HG03175 (cell line): ENCODE data around the gene CCDC85A.

Experiments used
- ATAC-seq: cut with Tn5 transposase; IDR thresholded peaks from one replicate; pipeline ENCODE4 v1.9.1; 2021; ENCODE audit warnings: mild to moderate bottlenecking, moderate library complexity; ENCODE audit not compliant: unreplicated experiment

CCDC85A gene

DNA sequence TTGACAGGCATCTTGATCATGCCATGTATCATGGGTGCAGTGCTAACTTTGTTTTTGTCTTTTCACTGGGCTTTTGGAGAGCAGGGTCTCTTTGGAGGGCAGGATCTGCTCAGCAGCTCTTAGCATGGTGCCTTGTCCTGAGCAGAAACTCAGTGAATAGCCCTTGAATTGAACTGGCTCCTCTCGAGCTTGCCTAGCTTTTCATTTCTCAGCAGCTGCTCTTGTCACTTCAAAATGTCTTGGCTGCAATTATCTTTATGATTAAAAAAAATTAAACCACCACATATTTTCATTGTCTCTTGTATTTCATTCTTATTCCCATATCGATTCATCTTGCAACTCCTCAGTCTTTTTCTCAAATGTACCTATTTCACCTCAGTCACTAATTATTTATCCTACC is 50.5 kb downstream of the CCDC85A start:
- ATAC-seq: no peak

DNA sequence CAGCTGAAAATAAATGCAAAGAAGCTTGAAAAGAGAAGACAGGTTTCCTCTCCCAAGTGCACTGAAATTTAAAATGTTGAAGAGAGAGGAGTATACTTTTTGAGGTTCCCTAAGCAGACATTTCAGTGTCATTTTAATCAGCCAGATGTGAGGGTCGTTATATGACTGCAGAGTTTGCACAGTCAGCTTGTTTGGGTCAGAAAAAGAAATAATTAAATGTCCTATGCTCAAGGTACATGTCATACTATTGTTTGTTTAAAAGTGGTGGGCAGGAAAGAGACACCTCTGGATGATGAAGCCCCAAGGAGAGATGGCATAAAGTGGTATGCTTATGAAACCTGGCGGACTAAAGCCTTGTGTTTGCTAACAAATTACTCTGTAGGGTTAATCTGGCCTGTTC is 55.2 kb downstream of the CCDC85A start:
- ATAC-seq: no peak

DNA sequence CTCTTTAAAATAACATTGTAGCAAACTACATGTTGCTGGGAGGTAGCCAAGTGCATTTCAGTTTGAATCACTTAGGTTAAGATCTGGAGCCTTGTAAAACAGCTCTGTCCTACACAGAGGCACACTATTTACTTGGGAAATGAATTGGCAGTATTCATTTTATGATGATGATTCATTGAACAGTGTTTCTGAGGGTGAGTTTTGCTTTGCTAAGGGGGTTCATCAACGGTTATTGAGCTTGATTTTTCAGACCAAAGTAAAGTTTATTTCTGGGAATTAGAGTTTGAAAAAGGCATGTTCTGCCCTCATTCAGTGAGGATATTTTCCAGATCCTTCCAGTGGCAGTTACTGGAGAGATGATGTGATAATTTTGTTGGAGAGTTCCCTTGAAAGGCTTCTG is 55.6 kb downstream of the CCDC85A start:
- ATAC-seq: no peak

GRCh38 chr2:56240210-56240609 is 56.4 kb downstream of the CCDC85A start:
- ATAC-seq: no peak

DNA sequence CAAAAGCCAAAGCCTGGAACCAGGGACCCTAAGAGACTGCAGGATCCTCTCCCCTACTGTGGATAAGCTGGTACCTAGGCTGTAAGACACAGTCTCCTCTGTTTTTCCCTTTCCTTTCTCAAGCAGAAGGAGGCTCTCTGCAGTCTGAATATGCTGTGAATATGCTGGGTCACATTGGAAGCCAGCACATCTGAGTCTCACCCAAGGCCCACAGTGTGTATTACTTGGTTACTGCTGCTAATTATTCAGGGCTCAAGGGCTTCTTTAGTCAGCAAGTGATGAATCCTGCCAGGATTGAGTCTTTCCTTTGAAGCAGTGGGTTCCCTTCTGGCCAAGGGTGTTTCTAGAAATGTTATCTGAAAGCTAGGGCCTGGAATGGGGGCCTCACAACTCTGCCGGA is 60.7 kb downstream of the CCDC85A start:
- ATAC-seq: no peak

- no peak for ATAC-seq
These were observed 61.2 kb downstream of the CCDC85A start for GRCh38 chr2:56244911-56245530.

DNA sequence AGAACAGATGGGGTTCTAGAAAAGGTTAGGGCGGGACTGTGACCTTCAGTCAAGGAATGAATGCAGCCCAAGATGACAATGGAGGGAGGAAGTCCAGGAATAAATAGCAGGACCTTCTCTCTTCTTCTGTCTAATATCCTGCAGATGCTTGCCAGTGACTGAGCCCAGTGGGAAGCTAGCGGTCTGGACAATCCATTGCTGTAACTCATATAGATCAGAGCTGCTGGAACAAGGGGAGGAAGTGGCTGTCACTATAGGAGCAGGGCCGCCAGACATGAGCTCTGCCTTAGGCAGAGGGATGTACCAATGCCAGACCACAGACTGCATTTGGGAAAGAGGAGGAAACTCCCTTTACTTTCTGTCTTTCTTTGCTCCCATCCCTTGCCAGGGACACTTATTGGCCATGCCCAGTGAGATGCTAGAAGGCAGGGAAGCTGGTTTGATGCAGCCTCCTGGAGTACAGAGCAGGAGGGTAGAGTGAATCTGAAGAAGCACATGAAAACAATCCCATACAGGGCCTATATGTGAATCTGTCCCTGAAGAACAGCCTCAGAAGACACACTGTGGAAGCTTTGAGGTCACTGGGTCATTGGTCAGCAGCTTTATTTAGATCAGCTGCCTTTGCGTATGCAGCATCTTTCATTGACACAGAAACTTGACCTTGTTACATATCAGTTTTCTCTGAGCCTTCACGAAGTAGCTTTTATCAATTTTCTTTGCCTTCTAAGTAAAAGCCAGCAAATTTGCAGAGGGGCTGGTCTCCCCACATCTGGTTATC is 65.4 kb downstream of the CCDC85A start:
- no peak for ATAC-seq

DNA sequence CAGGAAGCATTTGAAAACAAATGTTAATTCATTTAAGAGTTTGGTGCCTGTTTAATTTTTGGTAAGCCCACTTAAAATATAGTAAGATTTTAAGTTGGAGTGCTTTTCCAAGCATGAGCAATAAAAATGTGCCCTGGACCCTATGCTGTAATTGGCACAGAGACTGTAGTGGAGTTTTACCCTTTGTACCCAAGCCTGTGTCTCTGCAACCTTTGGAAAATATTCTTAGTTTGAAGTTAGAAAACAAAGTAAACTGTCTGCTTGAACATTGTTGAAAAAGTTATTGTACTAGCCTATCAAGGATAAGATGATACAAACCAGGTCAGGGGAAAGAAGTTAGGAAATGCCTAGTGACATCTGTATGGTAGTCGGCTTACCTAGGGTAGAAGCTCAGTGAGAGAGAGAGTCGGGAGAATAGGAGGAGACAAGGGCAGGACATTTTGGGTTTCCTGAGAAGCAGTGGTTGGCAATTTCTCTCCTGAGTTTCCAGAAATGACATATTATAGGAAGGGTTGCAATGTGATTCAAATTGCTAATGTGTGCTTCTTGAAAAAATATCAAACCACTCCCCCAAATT is 66.5 kb downstream of the CCDC85A start:
- ATAC-seq: no peak

GRCh38 chr2:56260415-56260814 is 76.6 kb downstream of the CCDC85A start:
- ATAC-seq: no peak

DNA sequence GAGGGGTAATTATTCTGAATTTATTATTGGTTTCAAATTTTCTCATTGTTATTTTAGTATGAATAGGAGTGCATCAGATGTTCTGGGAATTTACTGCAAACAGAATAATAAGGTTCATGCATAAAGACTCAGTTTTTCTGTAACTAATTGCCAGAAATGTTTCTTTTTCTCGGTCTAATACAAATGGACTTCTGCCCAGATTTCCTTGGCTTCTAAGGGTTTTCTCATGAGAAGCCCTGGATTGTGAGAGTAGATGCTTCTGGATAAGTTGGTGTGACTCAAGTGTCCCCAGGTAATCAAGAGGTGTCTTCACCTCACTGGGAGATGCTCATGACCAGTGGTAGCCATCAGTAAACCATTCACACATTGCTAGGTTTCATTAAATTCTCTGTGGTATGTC is 78.5 kb downstream of the CCDC85A start:
- ATAC-seq: no peak

- no peak for ATAC-seq
These were observed 80.1 kb downstream of the CCDC85A start for GRCh38 chr2:56263876-56264275.

GRCh38 chr2:56266761-56267414 is 83.1 kb downstream of the CCDC85A start:
- ATAC-seq: no peak

- no peak for ATAC-seq
These were observed 83.6 kb downstream of the CCDC85A start for GRCh38 chr2:56267415-56267788.

DNA sequence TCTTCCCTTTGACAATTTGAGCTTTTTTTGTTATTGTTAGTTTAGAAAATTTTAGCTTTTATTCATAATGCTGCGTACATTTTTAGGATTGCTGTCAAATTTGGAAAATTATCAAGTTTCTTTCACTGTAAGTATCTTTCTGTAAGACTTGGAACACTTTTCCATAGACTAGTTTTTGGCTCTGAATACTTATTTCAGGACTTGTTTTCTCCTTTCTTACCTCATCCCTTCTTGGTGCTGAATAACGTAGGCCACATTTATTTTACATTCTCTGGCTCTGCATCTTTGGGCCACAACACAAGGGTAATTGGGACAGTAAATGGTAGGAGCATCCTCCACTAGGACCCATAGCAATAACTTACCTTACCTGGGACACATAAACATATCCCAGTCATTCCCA is 85.1 kb downstream of the CCDC85A start:
- no peak for ATAC-seq

- ATAC-seq: no peak
These were observed 87.5 kb downstream of the CCDC85A start for GRCh38 chr2:56271275-56271674.

- ATAC-seq: no peak
These were observed 101.4 kb downstream of the CCDC85A start for GRCh38 chr2:56285224-56285623.

DNA sequence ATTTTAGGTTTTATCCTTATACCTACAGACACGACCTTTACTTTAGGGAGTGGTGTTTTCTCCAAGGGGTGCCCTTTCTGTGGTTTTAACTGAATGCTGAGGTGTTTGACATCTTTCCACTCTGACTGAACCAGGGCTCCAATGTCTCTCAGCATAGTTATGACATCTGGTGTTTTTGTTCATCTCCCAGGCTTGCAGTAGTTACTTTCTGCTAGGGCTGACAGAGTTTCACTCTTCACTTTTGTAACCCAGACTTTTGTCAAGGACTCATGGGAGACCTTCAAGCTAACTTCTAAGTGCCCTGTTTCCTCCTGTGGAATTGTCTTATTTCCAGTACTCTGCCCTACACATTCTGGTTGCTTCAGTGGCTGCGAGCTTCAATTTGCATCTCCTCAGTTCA is 103.1 kb downstream of the CCDC85A start:
- no peak for ATAC-seq

GRCh38 chr2:56287508-56287907 is 103.7 kb downstream of the CCDC85A start:
- no peak for ATAC-seq

DNA sequence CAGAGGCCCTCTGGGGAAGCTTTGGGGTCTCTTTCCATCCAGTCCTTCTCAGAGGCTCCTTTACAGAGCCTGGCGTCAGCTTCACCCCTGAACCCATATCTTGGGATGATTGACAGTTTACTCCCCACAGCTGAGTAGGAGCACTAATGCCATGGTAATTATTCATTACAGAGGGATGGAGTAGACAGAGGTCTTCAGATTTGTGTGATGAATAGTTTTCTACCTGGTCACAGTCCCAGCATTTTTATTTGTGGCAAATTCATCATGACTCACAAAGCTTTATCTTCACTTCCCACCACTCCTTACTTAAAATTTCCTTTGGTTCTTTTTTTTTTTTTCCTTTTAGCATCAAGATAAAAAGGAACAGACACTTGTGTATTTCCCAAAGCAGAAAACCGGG is 104.2 kb downstream of the CCDC85A start:
- ATAC-seq: no peak

DNA sequence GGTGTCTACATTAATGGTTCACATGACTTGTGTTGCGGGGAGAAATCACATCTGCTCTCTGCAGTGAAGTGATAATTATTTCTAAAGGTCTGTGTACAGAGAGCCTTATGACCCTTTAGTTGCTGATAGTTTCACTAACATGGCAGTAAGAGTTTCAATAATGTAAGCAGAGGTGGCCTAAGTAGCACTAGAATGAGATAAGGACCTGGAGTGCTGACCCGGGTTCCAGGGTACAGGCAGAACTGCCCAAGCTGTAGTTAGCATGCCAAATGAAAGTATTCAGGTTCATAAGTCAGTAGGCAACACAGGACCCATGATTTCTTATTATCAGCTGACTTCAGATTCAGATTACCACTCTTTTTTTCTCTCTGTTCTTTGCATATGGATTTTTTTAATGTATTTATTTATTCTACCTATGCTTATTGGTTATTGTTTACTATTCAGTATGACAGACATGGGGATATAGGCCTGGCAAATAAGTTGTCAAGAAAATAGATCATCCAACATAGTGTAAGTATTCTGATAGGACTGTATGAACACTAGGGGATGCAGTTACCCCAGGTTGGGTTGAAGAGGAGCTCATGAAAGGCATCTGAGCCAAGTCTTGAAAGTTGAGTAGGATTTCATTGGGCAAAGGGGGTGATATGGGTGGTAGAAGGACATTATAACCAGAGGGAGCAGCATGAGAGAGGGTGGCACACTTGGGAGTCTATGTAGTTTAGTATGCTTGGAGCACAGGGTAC is 105.2 kb downstream of the CCDC85A start:
- ATAC-seq: no peak

DNA sequence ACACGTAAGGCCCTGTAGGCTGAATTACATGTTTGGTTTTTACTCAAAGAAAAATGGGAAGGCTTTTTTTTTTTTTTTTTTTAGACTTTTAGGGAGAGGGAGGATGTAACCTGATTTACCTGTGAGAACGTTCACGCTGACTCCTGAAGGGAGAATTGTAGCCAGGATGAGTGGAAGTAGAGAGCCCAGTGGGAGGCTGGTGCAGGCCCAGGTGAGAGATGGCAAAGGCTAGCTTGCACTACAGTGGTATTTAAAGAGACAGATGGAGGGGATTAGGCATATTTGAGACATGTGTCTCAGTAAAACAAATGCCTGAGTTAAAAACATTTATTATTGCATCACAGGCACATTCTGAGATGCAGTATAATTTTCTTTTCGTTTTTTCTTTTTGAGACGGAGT is 107.9 kb downstream of the CCDC85A start:
- ATAC-seq: no peak
